Stimulated activated CD8-positive, alpha-beta memory T cell treated with anti-CD3 and anti-CD28 coated beads, Interleukin-12 subunit alpha, Interleukin-12 subunit beta, amount 100 ng/mL, for 4 hours (primary cell): ENCODE results near the gene CAV1.

Experiments
- DNase-seq: peaks from one replicate; pipeline ENCODE4 v3.0.0-alpha.2; 2020; ENCODE audit warnings: low read depth

CAV1 gene

GRCh38 chr7:116503835-116504234, 21.0 kb upstream of the CAV1 start:
- DNase-seq: no peak

- DNase-seq: no peak
These were observed 19.6 kb upstream of the CAV1 start for GRCh38 chr7:116505278-116505677.

- DNase-seq: no peak
These were observed 19.0 kb upstream of the CAV1 start for GRCh38 chr7:116505823-116506222.

- DNase-seq: no peak
These were observed 14.8 kb upstream of the CAV1 start for GRCh38 chr7:116509982-116510579.

GRCh38 chr7:116510795-116511194, 14.0 kb upstream of the CAV1 start:
- no peak for DNase-seq

GRCh38 chr7:116511552-116512519, 13.0 kb upstream of the CAV1 start:
- no peak for DNase-seq

- no peak for DNase-seq
These were observed 12.2 kb upstream of the CAV1 start for GRCh38 chr7:116512520-116513188.

GRCh38 chr7:116515584-116515983, 9.3 kb upstream of the CAV1 start:
- no peak for DNase-seq

GRCh38 chr7:116516324-116516723, 8.5 kb upstream of the CAV1 start:
- DNase-seq: no peak

- DNase-seq: no peak
These were observed 7.2 kb upstream of the CAV1 start for GRCh38 chr7:116517626-116518025.

- no peak for DNase-seq
These were observed 5.9 kb upstream of the CAV1 start for GRCh38 chr7:116518961-116519360.

GRCh38 chr7:116521046-116521664, 3.7 kb upstream of the CAV1 start:
- no peak for DNase-seq

- DNase-seq: no peak
These were observed 2.6 kb upstream of the CAV1 start for GRCh38 chr7:116522247-116522646.

GRCh38 chr7:116524221-116524608, 621 bp upstream of the CAV1 start:
- no peak for DNase-seq

GRCh38 chr7:116525298-116525912, 569 bp downstream of the CAV1 start:
- DNase-seq: peak; percentile 4

GRCh38 chr7:116525913-116526861, 1.4 kb downstream of the CAV1 start:
- DNase-seq: peak; percentile 39

GRCh38 chr7:116526897-116527296, 2.1 kb downstream of the CAV1 start:
- no peak for DNase-seq

- DNase-seq: no peak
These were observed 2.7 kb downstream of the CAV1 start for GRCh38 chr7:116527521-116527920.

GRCh38 chr7:116528008-116528789, 3.4 kb downstream of the CAV1 start:
- DNase-seq: no peak

- DNase-seq: no peak
These were observed 4.4 kb downstream of the CAV1 start for GRCh38 chr7:116529250-116529649.
